DMS 273 (cell line): ENCODE data around the gene TTC27.
"Not testable (repeated sequence)": the region's sequence is repeated elsewhere in the genome, so short reads cannot be mapped to it uniquely, and the experiment has no call there.

Experiments
- DNase-seq: peaks from one replicate; lab custom pipeline; 2025; ENCODE audit not compliant: unreplicated experiment; lab: John Stamatoyannopoulos, UW

TTC27 gene

DNA sequence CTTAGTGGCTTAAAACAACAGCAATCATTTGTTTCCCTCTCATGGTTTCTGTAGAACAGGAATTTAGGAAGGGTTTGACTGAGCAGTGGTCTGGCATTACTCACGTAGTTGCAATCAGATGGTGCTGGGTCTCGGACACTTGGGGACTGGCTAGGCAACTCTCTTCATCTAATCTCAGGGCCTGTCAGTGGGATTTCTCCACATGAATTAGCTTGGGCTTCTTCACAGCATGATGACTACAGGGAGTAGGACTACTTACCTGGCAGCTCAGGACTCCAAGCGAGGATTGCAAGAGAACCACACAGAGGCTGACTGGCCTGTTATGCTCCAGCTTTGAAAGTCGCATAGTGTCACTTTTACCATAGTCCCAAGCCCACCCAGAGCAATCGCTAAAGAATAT lies 125.1 kb downstream of the TTC27 start:
- no peak for DNase-seq

DNA sequence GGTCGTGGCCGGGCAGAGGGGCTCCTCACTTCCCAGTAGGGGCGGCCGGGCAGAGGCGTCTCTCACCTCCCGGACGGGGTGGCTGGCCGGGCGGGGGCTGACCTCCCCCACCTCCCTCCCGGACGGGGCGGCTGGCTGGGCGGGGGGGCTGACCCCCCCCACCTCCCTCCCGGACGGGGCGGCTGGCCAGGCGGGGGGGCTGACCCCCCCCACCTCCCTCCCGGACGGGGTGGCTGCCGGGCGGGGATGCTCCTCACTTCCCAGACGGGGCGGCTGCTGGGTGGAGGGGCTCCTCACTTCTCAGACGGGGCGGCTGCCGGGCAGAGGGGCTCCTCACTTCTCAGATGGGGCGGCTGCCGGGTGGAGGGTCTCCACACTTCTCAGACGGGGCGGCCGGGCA lies 126.8 kb downstream of the TTC27 start:
- not testable (repeated sequence) for DNase-seq

DNA sequence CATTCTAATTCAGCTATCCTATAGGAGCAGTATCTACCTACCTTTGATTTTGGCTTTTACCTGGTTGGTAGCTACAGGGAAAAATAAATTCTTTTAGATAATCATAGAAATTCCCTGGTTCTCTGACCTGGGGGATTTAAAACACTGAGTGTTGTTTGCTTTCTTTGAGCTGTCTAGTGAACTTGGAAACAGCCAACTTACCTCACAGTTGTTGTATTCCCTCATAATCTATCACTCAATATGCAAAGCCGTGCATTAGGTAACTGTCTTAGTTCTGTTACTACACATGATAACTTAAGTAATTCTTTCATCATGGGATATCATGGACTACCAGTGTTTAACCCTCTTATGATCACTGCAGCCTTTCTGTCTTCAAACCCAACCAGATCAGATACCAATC lies 127.8 kb downstream of the TTC27 start:
- DNase-seq = no peak

DNA sequence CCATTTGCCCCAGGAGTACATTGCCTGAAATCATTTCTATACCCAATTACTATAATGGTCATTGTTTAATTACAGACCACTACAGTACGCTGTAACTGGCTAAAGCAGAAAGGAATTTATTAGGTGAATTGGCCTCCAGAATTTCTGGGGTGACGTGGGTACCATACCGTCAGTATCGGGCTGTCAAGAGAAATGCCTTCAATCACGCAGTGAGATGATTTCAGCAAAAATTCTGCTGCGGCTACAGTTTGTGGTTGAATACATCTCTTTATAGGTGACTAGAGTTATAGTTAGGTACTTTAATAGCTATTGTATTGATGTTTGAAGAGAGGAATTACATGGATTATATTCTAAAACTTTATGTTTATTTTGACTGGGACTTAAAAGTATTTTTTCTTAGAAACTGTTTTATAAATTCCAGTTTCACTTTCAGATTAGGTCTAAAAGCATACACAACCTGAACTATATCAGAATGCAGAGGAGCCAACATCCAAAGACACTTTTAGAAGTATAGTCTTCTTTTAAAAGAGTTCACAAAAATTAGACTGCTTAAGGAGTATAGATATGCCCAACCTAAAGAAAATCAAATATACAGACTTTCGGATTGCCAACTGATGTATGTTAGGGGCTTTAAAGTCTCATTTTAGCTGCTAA lies 128.4 kb downstream of the TTC27 start:
- no peak for DNase-seq

DNA sequence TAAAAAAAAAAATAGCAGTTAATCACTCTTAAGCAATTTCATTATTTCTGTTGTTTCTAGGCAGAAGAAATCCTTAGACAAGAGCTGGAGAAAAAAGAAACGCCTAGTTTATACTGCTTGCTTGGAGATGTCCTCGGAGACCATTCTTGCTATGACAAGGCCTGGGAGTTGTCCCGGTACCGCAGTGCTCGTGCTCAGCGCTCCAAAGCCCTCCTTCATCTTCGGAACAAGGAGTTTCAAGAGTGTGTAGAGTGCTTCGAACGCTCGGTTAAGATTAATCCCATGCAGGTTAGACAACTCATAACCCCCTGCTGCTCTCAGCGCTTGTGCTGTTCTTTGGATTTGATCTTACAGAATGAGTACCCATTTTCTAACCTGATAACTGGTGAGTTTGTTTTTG lies 130.4 kb downstream of the TTC27 start:
- DNase-seq = no peak

DNA sequence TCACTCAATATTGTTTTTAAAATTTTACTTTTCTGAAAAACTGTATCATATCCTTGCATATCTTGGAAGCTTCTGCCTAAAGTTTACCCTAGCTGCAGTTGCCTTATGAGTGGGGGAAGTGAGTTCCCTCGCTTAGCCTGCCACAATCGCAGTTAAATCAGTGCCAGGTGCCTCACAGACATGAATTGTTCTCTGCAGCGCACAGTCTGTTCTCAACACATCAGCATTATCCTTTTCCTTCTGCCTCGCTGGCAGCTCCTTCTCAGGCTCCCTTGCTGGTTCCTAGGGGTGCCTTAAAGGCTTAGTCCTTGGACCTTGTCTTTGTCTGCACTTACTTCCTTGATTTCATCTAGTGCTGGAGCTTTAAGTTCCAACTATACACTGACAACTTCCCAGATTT lies 132.8 kb downstream of the TTC27 start:
- no peak for DNase-seq

DNA sequence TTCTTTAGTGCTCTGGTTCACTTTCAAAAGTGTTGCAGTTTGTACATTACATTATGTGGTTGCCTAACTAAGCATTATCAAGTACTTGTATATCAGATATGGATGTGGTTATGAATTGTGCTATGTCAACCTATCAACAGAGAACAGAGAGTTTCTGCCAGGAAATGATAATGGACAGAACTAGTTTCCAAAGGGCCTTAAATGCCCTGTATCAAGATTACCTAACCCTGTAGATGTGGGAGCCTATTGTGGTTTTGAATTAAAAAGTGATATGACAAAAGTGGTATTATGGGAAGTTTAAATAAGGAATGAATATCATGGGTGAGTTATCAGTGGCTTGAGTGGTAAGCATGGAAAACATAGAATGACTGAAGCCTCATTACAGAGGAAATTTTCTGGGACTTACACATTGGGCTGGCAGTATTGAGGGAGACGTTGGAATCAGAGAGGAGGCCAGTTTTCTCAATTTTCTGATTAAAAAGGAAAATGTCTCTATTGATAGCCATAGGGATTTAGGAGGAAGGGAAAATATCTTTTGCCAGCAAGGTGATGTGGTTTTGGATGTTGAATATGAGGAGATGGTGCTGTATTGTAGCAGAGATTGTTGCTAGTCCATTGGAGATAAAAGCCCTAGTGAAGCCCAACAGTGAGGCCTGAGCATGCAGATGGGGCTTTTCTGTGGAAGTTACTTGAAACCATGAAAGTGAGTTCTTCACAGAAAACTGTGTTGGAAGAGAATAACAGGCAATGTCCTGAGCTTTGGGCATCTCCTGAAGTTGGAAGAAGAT lies 140.7 kb downstream of the TTC27 start:
- DNase-seq = no peak

DNA sequence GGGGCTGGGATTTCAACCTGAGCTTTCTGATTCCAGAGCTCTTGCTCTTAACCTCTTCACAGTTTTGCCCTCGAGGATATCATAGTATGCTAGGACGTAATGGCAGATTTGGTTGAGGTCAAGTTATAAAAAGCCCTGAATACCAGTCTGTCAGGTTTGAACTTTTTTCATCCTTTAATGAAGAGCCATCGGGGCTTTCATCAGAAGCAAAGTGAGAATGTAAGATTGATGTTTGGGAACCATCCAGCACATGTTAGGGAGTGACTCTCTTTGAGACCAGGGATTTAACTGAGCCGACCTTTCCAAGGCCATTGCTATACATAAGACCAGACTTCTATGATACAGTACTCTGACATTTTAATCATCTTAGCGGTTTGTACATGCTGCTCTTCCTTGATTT lies 142.5 kb downstream of the TTC27 start:
- no peak for DNase-seq

DNA sequence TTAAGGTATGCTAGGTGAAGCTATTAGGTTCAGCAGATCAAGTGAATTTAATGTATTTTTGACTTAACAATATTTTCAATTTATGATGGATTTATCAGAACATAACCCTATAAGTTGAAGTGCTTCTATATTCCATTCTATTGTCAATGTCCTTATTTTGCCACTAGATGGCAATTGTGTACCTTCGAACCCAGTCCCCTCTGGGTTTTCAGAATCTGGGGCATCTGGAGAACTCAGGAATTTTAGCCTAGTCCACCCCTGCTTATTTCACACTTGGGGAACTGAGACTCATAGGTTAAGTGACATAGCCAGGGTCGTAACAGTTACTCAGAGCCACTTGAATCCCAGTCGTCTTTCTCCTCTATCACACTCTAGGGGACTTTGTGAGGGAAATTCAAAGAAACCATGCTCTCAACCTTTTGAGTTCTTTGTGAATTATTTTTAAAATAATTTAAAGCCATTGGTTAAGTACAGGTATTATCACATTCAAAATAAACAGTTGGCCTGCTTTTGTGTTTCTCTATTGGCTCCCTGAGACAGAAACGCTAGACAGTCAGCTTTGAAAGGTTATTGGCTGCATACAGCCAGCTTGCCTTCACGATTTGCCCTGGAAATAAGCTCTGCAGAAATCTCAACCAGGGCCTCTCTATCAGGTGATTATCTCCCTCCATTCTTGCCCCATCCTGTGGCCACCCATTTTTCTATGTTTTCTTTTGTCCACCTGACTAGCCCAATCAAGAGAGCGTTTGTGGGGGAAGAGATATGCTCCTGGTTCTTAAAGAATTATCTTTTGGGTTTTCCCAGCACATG lies 145.0 kb downstream of the TTC27 start:
- peak; percentile 75 for DNase-seq

DNA sequence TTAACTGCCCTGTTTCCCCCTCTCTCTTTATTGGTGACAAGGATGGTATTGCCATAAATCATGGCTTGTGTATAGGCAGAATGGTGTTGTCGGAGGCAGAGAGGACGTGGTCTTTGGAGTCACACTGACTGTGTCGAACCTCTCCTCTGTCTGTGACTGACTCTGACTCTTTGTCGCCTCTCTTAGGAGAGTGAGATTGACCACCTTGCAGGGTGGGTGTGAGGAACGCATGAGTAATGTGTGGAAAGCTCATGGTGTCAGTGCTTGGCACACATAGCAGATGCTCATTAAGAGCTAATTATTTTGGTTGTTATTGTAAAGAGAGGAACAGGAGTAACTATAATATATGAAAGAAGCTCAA lies 145.6 kb downstream of the TTC27 start:
- DNase-seq = no peak

DNA sequence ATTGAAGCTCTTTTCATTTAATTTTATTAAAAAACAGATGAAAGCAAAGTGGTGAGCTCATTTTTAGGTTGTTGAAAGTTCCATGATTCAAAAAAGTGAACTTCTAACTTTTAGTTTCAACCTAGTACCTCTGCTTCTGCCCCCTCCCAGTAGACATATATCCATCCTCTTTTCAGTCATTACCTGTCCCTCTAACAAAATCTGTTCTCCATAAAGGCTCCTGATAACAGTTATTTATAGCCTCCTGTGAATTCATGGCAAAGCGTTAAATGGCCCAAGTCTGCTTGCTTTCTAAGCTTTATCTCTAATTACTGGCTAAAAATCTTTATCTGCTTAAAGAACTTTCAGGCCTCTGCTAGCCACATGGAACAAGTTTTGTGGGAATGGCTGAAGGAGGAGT lies 148.1 kb downstream of the TTC27 start:
- no peak for DNase-seq

DNA sequence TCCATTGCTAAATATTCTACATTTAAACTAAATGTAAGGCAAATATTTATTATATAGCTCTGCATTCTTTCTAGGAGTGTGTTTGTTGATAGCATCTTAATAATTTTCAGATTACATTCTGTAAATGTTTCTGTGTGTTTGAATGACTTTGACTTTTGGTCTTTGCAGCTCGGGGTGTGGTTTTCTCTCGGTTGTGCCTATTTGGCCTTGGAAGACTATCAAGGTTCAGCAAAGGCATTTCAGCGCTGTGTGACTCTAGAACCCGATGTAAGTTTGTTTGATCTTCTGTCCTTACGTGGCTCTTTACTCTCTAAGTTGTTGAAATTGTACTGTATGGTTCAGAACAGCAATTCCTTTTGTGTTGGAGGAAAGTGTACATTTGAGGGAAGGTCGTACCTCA lies 149.9 kb downstream of the TTC27 start:
- no peak for DNase-seq

DNA sequence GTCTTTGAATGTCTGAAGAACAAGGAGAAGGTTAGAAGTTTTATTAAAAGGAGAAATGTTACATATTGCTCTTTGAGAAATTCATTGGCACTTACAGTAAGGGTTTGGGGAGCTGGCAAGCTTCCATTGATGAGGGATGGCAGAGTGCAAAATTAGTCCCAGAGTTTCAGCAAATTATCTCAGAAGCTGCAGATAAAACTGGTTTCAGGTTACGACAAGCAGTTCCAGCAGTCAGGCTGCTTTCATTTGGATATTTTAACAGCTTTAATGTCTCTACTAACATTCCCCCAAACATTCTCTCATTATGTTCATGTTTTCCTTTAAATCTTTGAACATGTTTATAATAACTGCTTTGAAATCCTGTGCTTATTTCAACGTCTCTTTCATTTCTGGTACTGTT lies 153.1 kb downstream of the TTC27 start:
- peak; percentile 9 for DNase-seq

DNA sequence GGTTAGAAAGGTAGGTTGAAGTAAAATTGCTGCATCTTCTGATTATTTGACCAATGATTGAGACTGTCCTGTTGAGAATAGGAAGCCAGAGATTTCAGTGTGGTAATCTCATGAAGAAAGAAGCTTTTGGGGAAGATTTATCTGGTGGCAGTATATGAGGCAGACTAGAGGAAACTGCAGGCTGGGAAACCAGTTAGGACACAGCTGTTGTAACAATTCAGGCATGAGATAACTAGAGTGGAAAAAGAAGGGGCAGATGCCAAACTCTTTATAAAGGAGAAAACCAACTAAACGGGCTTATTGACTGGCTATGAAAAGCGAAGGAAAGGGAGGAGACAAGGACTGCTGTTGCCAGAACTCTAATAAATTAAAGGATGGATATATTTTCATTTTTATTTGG lies 155.6 kb downstream of the TTC27 start:
- DNase-seq = peak; percentile 14

DNA sequence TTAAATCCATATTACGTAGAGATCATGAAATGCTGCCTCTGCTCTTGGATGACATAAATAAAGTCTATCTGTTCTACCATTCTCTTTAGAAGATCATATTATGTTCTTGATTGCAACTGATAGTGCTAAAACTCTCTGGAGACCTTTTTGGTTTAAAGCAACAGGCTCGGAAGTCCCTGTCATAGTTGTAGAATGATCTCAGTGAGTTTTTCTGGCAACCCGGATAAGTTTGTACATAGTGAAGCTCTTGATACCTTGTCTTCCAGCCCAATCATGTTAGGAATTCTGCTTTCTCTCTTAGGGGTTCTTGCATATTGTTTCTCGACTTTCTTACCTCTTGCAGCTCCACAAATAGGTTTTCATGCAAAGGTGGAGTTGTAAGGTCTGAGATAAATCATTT lies 156.1 kb downstream of the TTC27 start:
- DNase-seq = no peak

DNA sequence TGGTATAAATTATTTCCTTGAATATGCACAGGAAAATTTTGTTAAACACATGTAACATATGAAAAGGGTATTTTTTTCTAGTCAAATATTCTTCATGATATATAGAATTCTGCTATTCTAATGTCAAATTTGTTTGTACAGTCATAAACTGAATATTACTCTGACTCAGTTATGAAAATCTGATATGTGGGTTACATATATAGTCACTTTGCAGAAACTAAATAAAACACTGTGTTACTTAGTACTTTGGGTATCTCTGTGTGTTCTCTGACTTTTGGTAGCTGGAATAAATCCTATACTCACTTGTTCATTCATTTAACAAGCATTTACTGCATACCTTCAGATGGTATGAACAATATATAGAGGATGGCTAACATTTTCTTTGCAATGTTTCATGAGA lies 159.4 kb downstream of the TTC27 start:
- DNase-seq = no peak

DNA sequence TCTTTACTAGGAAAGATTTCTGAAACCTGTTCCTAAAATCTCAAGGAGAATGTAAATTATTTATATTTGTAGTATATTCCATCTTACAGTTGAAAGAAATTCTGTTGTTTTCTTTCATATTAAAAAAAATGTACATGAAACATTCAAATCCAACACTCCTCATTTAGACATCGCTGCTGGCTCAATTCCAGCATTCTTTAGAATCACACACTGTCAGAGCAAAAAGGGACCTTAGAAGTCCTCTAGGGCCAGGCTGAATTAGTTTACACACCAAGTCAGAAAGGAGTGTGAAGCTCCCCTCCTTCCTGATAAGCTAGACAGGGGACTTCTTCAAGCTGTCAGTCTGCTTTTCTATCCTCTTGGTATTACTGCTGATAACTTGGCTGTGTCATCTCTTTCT lies 160.3 kb downstream of the TTC27 start:
- DNase-seq = peak; percentile 5

DNA sequence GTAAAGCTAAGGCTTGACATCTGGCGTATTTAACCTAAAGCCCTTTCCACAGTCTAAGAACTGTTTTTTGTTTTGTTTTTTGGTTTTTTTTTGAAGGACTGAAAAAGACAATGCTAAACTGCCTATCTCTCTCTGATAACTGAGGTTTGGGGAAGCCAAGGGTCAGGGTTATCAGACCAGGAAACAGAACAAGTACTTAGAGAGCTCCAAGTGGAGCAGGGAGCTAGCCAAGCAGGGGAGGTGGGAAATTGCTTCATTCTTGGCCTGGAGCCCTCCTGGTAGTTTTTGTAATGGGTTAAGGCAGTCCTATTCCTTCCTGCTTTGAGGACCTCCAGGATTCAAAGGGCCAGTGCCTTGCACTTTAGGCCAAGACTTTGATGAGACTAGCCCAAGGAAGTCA lies 164.6 kb downstream of the TTC27 start:
- DNase-seq = no peak

DNA sequence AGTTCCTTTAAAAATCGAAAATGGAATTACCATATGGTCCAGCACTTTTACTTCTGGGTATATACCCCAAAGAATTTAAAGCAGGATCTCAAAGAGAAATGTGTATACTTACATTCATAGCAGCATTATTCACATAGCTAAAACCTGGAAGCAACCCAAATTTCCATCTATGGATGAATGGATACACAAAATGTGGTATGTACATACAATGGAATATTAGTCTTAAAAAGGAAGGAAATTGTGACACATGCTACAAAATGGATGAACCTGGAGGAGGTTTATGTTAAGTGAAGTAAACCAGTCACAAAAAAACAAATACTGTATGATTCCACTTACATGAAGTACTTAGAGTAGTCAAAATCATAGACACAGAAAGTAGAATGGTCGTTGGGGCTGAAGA lies 171.0 kb downstream of the TTC27 start:
- no peak for DNase-seq

DNA sequence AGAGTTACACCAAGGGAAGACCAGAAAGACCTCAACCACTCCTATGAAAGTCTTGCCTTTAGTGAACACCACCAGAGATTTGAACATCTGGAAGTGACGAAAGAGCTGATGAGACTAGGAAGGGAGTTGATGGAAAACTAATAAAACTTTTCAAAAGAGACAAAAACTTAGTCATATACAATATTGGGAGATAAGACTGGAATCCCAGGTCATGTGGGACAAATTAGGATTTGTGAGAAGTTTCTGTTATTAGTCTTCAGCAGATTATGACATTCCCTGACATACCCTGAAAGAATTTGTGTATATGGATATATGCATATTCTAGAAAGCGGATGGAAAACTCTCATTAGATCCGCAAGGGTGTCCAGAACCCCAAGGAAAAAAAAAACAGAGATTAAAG lies 173.9 kb downstream of the TTC27 start:
- DNase-seq = no peak

DNA sequence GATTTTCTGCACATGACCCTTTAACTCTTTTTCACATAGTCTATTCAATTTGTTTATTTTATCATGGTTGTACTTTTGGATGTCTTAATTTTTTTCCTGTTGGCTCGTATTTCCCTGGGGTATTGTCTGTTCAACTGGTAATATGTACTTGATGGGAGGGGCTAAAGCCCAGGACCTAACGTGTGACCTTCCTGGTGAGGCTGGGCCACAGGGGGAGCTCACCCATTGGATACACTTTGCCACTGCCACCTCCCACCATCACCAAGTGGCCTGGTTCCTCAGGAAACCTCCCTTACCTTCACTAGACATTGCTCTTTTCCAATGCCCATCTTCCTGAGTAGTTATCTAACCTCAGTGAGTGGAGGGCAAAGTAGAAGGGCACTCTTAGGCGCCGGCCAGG lies 175.0 kb downstream of the TTC27 start:
- no peak for DNase-seq

DNA sequence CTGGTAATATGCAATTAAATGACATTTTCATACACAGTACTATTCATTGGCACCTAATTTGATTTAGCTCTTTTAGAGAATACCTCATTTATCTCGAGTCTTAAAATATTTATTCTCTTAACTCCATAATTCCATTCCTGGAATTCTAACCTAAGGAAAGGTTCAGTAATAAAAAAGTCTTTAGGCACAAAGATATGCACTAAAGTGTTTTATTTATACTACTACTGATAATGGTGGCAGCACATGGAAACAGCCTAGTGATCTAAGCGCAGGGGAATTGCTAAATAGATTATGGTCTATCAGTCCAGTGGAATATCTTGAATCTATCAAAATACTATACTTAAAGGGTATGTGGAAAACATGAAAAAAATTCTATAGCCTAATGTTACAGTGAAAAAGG lies 176.4 kb downstream of the TTC27 start:
- no peak for DNase-seq
